GM23338 (cell line): ENCODE data around the gene EPSTI1. TPM values are rescaled to one million over a fixed set of nuclear protein-coding genes. Genes with fewer than 3 reads are reported as not detected.

ENCODE experiments used
- ATAC-seq: fragments of 200-7000 bp; cut with Tn5 transposase; 3 replicates; pipeline ENCODE4 v1.9.1; 2020
- DNase-seq: peaks from one replicate; pipeline ENCODE4 v3.0.0-alpha.2; 2015; ENCODE audit warnings: low spot score
- H2AFZ ChIP-seq: fragments of 200-600 bp; sonication (generic); 2 replicates; pipeline ENCODE4 v1.8.0; 2016; ENCODE audit warnings: antibody characterized with exemption, mild to moderate bottlenecking, moderate library complexity
- H3F3A ChIP-seq: fragments of 200-600 bp; sonication (generic); replicated peaks from 2 replicates; pipeline ENCODE4 v1.8.0; 2017; ENCODE audit warnings: antibody characterized with exemption, mixed run types, low read depth
- H3K27ac ChIP-seq: fragments of 200-600 bp; sonication (generic); 2 replicates; pipeline ENCODE4 v1.6.1; 2016; ENCODE audit warnings: low read depth
- H3K27me3 ChIP-seq: fragments of 200-600 bp; sonication (generic); 2 replicates; pipeline ENCODE4 v1.8.0; 2016; ENCODE audit warnings: mild to moderate bottlenecking, mixed run types, moderate library complexity; ENCODE audit not compliant: insufficient read depth
- H3K36me3 ChIP-seq: fragments of 200-600 bp; sonication (generic); 2 replicates; pipeline ENCODE4 v1.8.0; 2016; ENCODE audit warnings: mild to moderate bottlenecking; ENCODE audit not compliant: insufficient read depth
- H3K4me1 ChIP-seq: fragments of 200-600 bp; sonication (generic); 2 replicates; pipeline ENCODE4 v1.8.0; 2016; ENCODE audit warnings: mild to moderate bottlenecking, moderate library complexity; ENCODE audit not compliant: insufficient read depth
- H3K4me2 ChIP-seq: fragments of 200-600 bp; sonication (generic); 2 replicates; pipeline ENCODE4 v1.7.1; 2017; ENCODE audit warnings: mixed run types
- H3K4me3 ChIP-seq: fragments of 200-600 bp; sonication (generic); 2 replicates; pipeline ENCODE4 v1.6.1; 2016; ENCODE audit warnings: mixed run types
- H3K79me2 ChIP-seq: fragments of 200-600 bp; sonication (generic); replicated peaks from 2 replicates; pipeline ENCODE4 v1.8.0; 2017; ENCODE audit warnings: mild to moderate bottlenecking; ENCODE audit not compliant: insufficient read depth
- H3K9me2 ChIP-seq: fragments of 200-600 bp; sonication (generic); 2 replicates; pipeline ENCODE4 v1.8.0; 2017; ENCODE audit not compliant: insufficient read depth
- H4K20me1 ChIP-seq: fragments of 200-600 bp; sonication (generic); replicated peaks from 2 replicates; pipeline ENCODE4 v1.8.0; 2017; ENCODE audit warnings: mild to moderate bottlenecking; ENCODE audit not compliant: insufficient read depth
- H3K27ac Mint-ChIP-seq: 2 replicates; pipeline ENCODE4 v1.8.0; 2020; ENCODE audit warnings: inconsistent platforms, mild to moderate bottlenecking, moderate library complexity, mixed read lengths
- H3K27me3 Mint-ChIP-seq: 3 replicates; pipeline ENCODE4 v1.8.0; 2022; ENCODE audit warnings: low read depth, mild to moderate bottlenecking, moderate library complexity, mixed read lengths, inconsistent platforms; ENCODE audit not compliant: insufficient read depth, poor library complexity
- H3K36me3 Mint-ChIP-seq: 3 replicates; pipeline ENCODE4 v1.8.0; 2021; ENCODE audit warnings: low read depth, mild to moderate bottlenecking, inconsistent platforms, moderate library complexity, mixed read lengths
- H3K4me1 Mint-ChIP-seq: 3 replicates; pipeline ENCODE4 v1.8.0; 2020; ENCODE audit warnings: mild to moderate bottlenecking, inconsistent platforms, mixed read lengths
- H3K4me3 Mint-ChIP-seq: 3 replicates; pipeline ENCODE4 v1.8.0; 2021; ENCODE audit warnings: moderate library complexity, mild to moderate bottlenecking, inconsistent platforms, mixed read lengths
- H3K9me3 Mint-ChIP-seq: 3 replicates; pipeline ENCODE4 v1.8.0; 2020; ENCODE audit warnings: moderate library complexity, mild to moderate bottlenecking, inconsistent platforms, mixed read lengths
- ETS1 ChIP-seq: IDR thresholded peaks from 2 replicates; pipeline ENCODE4 v1.6.1; 2016; ENCODE audit warnings: antibody characterized with exemption
- EZH2phosphoT487 ChIP-seq: fragments of 200-600 bp; sonication (generic); IDR thresholded peaks from one replicate; pipeline ENCODE4 v1.8.1; 2018; ENCODE audit warnings: antibody characterized with exemption; ENCODE audit not compliant: unreplicated experiment
- JUNB ChIP-seq: IDR thresholded peaks from one replicate; pipeline ENCODE4 v1.6.1; 2016; ENCODE audit warnings: antibody characterized with exemption; ENCODE audit not compliant: unreplicated experiment
- NANOG ChIP-seq: IDR thresholded peaks from 2 replicates; pipeline ENCODE4 v1.6.1; 2016; ENCODE audit warnings: antibody characterized with exemption, borderline replicate concordance
- STAT1 ChIP-seq: IDR thresholded peaks from one replicate; pipeline ENCODE4 v1.6.1; 2016; ENCODE audit warnings: antibody characterized with exemption; ENCODE audit not compliant: unreplicated experiment
- ZNF114 ChIP-seq: fragments of 250-450 bp; sonication (Bioruptor Pico); IDR thresholded peaks from 2 replicates; pipeline ENCODE4 v1.5.0; 2020; ENCODE audit warnings: mild to moderate bottlenecking, moderate library complexity
- ZNF331 ChIP-seq: fragments of 250-450 bp; sonication (Bioruptor Pico); IDR thresholded peaks from 2 replicates; pipeline ENCODE4 v1.5.0; 2020; ENCODE audit warnings: low read depth, mild to moderate bottlenecking, moderate library complexity
- polyA plus RNA-seq: library from polyadenylated mRNA; unstranded; fragments of >200 nt; fragmentation: Nextera tagmentation; extraction: Ambion mirVana; gene quantifications from 2 replicates; pipeline ENCODE4 v1.2.1, GENCODE V29; 2016
- total RNA-seq: library from RNA; depleted of rRNA; stranded (reverse); fragments of >200 nt; shearing (Covaris generic); gene quantifications from 2 replicates; pipeline ENCODE4 v1.2.3, GENCODE V29; 2014
- TF ChIP-seq, protein P1 (sequence below), 2 experiments: fragments of 200-600 bp in 1 of 2; sonication (generic) in 1 of 2; conservative IDR thresholded peaks; 2 replicates each; pipeline versions ENCODE4 v1.5.1 to v1.6.1; 2016 to 2017; ENCODE audit warnings: antibody characterized with exemption in 2 of 2, low read depth in 2 of 2, mild to moderate bottlenecking in 2 of 2, moderate library complexity in 1 of 2
- TF ChIP-seq, protein P2 (sequence below): IDR thresholded peaks from one replicate; pipeline ENCODE4 v1.6.1; 2018; ENCODE audit warnings: antibody characterized with exemption; ENCODE audit not compliant: unreplicated experiment

The EPSTI1 gene
- total and polyA plus RNA-seq, 2 experiments from 2014 or later, result 0.10 to 0.68 TPM

- H2AFZ ChIP-seq, result no peak overlapping the region
- H3K4me1 Mint-ChIP-seq, result peaks cover 13% of the 10 kb centered on the region; the same call in 2 of the 3 replicates
Observed at GRCh38 chr13:43009506-43009905, 17.5 kb upstream of the EPSTI1 start.

More at GRCh38 chr13:43009506-43009905, 17.5 kb upstream of the EPSTI1 start:
- H3F3A ChIP-seq, result no peaks in the 10 kb centered on the region
- no peak overlapping the region for H3K4me3 Mint-ChIP-seq
- no peak overlapping the region for H3K4me2 ChIP-seq
- ATAC-seq, result no peak
- no peak for DNase-seq
- H3K27me3 Mint-ChIP-seq, result peaks cover 2% of the 10 kb centered on the region
- no peaks in the 10 kb centered on the region for H3K79me2 ChIP-seq
- no peaks in the 10 kb centered on the region for H3K9me2 ChIP-seq
- H3K36me3 Mint-ChIP-seq, result no peaks in the 10 kb centered on the region
- H3K4me3 ChIP-seq, result no peak overlapping the region
- TF ChIP-seq JUNB (no peak), NANOG (no peak), STAT1 (no peak), ZNF331 (CRISPR knock-in tag) (no peak), EZH2phosphoT487 (no peak), ZNF114 (CRISPR knock-in tag) (no peak), ETS1 (no peak)
- TF ChIP-seq, protein P1, sequence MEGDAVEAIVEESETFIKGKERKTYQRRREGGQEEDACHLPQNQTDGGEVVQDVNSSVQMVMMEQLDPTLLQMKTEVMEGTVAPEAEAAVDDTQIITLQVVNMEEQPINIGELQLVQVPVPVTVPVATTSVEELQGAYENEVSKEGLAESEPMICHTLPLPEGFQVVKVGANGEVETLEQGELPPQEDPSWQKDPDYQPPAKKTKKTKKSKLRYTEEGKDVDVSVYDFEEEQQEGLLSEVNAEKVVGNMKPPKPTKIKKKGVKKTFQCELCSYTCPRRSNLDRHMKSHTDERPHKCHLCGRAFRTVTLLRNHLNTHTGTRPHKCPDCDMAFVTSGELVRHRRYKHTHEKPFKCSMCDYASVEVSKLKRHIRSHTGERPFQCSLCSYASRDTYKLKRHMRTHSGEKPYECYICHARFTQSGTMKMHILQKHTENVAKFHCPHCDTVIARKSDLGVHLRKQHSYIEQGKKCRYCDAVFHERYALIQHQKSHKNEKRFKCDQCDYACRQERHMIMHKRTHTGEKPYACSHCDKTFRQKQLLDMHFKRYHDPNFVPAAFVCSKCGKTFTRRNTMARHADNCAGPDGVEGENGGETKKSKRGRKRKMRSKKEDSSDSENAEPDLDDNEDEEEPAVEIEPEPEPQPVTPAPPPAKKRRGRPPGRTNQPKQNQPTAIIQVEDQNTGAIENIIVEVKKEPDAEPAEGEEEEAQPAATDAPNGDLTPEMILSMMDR (conservative IDR thresholded peaks at IDR 0.05; ENCODE audit: low read depth in 2 of 2), result no peak
- TF ChIP-seq, protein P2, sequence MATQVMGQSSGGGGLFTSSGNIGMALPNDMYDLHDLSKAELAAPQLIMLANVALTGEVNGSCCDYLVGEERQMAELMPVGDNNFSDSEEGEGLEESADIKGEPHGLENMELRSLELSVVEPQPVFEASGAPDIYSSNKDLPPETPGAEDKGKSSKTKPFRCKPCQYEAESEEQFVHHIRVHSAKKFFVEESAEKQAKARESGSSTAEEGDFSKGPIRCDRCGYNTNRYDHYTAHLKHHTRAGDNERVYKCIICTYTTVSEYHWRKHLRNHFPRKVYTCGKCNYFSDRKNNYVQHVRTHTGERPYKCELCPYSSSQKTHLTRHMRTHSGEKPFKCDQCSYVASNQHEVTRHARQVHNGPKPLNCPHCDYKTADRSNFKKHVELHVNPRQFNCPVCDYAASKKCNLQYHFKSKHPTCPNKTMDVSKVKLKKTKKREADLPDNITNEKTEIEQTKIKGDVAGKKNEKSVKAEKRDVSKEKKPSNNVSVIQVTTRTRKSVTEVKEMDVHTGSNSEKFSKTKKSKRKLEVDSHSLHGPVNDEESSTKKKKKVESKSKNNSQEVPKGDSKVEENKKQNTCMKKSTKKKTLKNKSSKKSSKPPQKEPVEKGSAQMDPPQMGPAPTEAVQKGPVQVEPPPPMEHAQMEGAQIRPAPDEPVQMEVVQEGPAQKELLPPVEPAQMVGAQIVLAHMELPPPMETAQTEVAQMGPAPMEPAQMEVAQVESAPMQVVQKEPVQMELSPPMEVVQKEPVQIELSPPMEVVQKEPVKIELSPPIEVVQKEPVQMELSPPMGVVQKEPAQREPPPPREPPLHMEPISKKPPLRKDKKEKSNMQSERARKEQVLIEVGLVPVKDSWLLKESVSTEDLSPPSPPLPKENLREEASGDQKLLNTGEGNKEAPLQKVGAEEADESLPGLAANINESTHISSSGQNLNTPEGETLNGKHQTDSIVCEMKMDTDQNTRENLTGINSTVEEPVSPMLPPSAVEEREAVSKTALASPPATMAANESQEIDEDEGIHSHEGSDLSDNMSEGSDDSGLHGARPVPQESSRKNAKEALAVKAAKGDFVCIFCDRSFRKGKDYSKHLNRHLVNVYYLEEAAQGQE, result no peak
- no peaks in the 10 kb centered on the region for H3K9me3 Mint-ChIP-seq
- no peak overlapping the region for H3K27ac Mint-ChIP-seq
- H4K20me1 ChIP-seq, result no peaks in the 10 kb centered on the region
- peaks cover 6% of the 10 kb centered on the region; the same call in 1 of the 2 replicates for H3K4me1 ChIP-seq
- no peaks in the 10 kb centered on the region for H3K27me3 ChIP-seq
- no peaks in the 10 kb centered on the region for H3K36me3 ChIP-seq
- no peak overlapping the region for H3K27ac ChIP-seq
